ENCODE data around the gene QRICH2.
"Not testable (repeated sequence)": the region's sequence is repeated elsewhere in the genome, so short reads cannot be mapped to it uniquely, and the experiment has no call there.

Gene QRICH2

GRCh38 chr17:76234354-76234679, 73.8 kb downstream of the QRICH2 start:
- Histone ChIP-seq H3K4me3 (ENCODE audit: low read length, poor library complexity, severe bottlenecking) (no peak overlapping the region), H3K4me2 (ENCODE audit: low read depth, low read length, poor library complexity, severe bottlenecking) (no peak overlapping the region), H3K36me3 (ENCODE audit: insufficient read depth, low read length) (no peaks in the 10 kb centered on the region), H3K9ac (ENCODE audit: low read depth, low read length, poor library complexity, severe bottlenecking) (no peak overlapping the region), H3K79me2 (ENCODE audit: insufficient read depth, low read length) (no peaks in the 10 kb centered on the region), H3K9me2 (replicated peaks; ENCODE audit: low read depth, low read length) (no peaks in the 10 kb centered on the region), H3K27me3 (ENCODE audit: insufficient read depth, low read length, poor library complexity, severe bottlenecking) (no peaks in the 10 kb centered on the region), H2AFZ (ENCODE audit: low read length) (no peak overlapping the region), H3K4me1 (ENCODE audit: insufficient read depth, low read length, poor library complexity, severe bottlenecking) (no peaks in the 10 kb centered on the region), H3F3A (ENCODE audit: low read depth) (no peaks in the 10 kb centered on the region), H3K9me3 (ENCODE audit: insufficient read depth, low read depth, low read length) (no peaks in the 10 kb centered on the region), H4K20me1 (ENCODE audit: insufficient read depth, low read length, poor library complexity, severe bottlenecking) (no peaks in the 10 kb centered on the region)
- TF ChIP-seq CTCF (conservative IDR thresholded peaks at IDR 0.05; ENCODE audit: low read length) (no peak), EZH2phosphoT487 (IDR thresholded peaks at IDR 0.05; ENCODE audit: borderline replicate concordance) (no peak)

- Histone ChIP-seq H3K4me2 (ENCODE audit: low read depth, low read length, poor library complexity, severe bottlenecking) (no peak overlapping the region), H3K36me3 (ENCODE audit: insufficient read depth, low read length) (no peaks in the 10 kb centered on the region), H3K9me3 (ENCODE audit: insufficient read depth, low read depth, low read length) (no peaks in the 10 kb centered on the region), H3K4me1 (ENCODE audit: insufficient read depth, low read length, poor library complexity, severe bottlenecking) (no peaks in the 10 kb centered on the region), H3K9me2 (replicated peaks; ENCODE audit: low read depth, low read length) (no peaks in the 10 kb centered on the region), H2AFZ (ENCODE audit: low read length) (no peak overlapping the region), H3K79me2 (ENCODE audit: insufficient read depth, low read length) (no peaks in the 10 kb centered on the region), H3F3A (ENCODE audit: low read depth) (no peaks in the 10 kb centered on the region), H3K4me3 (ENCODE audit: low read length, poor library complexity, severe bottlenecking) (no peak overlapping the region), H3K27me3 (ENCODE audit: insufficient read depth, low read length, poor library complexity, severe bottlenecking) (no peaks in the 10 kb centered on the region), H3K9ac (ENCODE audit: low read depth, low read length, poor library complexity, severe bottlenecking) (no peak overlapping the region), H4K20me1 (ENCODE audit: insufficient read depth, low read length, poor library complexity, severe bottlenecking) (no peaks in the 10 kb centered on the region)
- TF ChIP-seq CTCF (conservative IDR thresholded peaks at IDR 0.05; ENCODE audit: low read length) (no peak), EZH2phosphoT487 (IDR thresholded peaks at IDR 0.05; ENCODE audit: borderline replicate concordance) (no peak)
Observed at GRCh38 chr17:76233588-76234353, 74.3 kb downstream of the QRICH2 start.

- Histone ChIP-seq H3F3A (ENCODE audit: low read depth) (no peaks in the 10 kb centered on the region), H3K9me3 (ENCODE audit: insufficient read depth, low read depth, low read length) (no peaks in the 10 kb centered on the region), H2AFZ (ENCODE audit: low read length) (no peak overlapping the region), H3K36me3 (ENCODE audit: insufficient read depth, low read length) (no peaks in the 10 kb centered on the region), H3K4me3 (ENCODE audit: low read length, poor library complexity, severe bottlenecking) (no peak overlapping the region), H3K79me2 (ENCODE audit: insufficient read depth, low read length) (no peaks in the 10 kb centered on the region), H3K9ac (ENCODE audit: low read depth, low read length, poor library complexity, severe bottlenecking) (no peak overlapping the region), H3K4me1 (ENCODE audit: insufficient read depth, low read length, poor library complexity, severe bottlenecking) (no peaks in the 10 kb centered on the region), H3K4me2 (ENCODE audit: low read depth, low read length, poor library complexity, severe bottlenecking) (no peak overlapping the region), H3K9me2 (replicated peaks; ENCODE audit: low read depth, low read length) (no peaks in the 10 kb centered on the region), H4K20me1 (ENCODE audit: insufficient read depth, low read length, poor library complexity, severe bottlenecking) (no peaks in the 10 kb centered on the region), H3K27me3 (ENCODE audit: insufficient read depth, low read length, poor library complexity, severe bottlenecking) (no peaks in the 10 kb centered on the region)
- TF ChIP-seq EZH2phosphoT487 (IDR thresholded peaks at IDR 0.05; ENCODE audit: borderline replicate concordance), result no peak
- no peak for TF ChIP-seq CTCF (conservative IDR thresholded peaks at IDR 0.05; ENCODE audit: low read length)
Observed at GRCh38 chr17:76232342-76232741, 75.7 kb downstream of the QRICH2 start.

- H3F3A ChIP-seq (ENCODE audit: low read depth); H3K9me2 ChIP-seq (replicated peaks; ENCODE audit: low read depth, low read length); H3K4me3 ChIP-seq (ENCODE audit: low read length, poor library complexity, severe bottlenecking); H3K27me3 ChIP-seq (ENCODE audit: insufficient read depth, low read length, poor library complexity, severe bottlenecking); H3K79me2 ChIP-seq (ENCODE audit: insufficient read depth, low read length); H3K36me3 ChIP-seq (ENCODE audit: insufficient read depth, low read length); H3K9ac ChIP-seq (ENCODE audit: low read depth, low read length, poor library complexity, severe bottlenecking); H4K20me1 ChIP-seq (ENCODE audit: insufficient read depth, low read length, poor library complexity, severe bottlenecking); H3K4me1 ChIP-seq (ENCODE audit: insufficient read depth, low read length, poor library complexity, severe bottlenecking); H3K9me3 ChIP-seq (ENCODE audit: insufficient read depth, low read depth, low read length); H3K4me2 ChIP-seq (ENCODE audit: low read depth, low read length, poor library complexity, severe bottlenecking); H2AFZ ChIP-seq (ENCODE audit: low read length): not testable (repeated sequence)
Observed at GRCh38 chr17:76226749-76227148, 81.3 kb downstream of the QRICH2 start.

- not testable (repeated sequence) for H4K20me1 ChIP-seq (ENCODE audit: insufficient read depth, low read length, poor library complexity, severe bottlenecking); H3K4me1 ChIP-seq (ENCODE audit: insufficient read depth, low read length, poor library complexity, severe bottlenecking); H3K4me3 ChIP-seq (ENCODE audit: low read length, poor library complexity, severe bottlenecking); H3K36me3 ChIP-seq (ENCODE audit: insufficient read depth, low read length); H3K9ac ChIP-seq (ENCODE audit: low read depth, low read length, poor library complexity, severe bottlenecking); H3K9me2 ChIP-seq (replicated peaks; ENCODE audit: low read depth, low read length); H3K4me2 ChIP-seq (ENCODE audit: low read depth, low read length, poor library complexity, severe bottlenecking); H3F3A ChIP-seq (ENCODE audit: low read depth); H3K9me3 ChIP-seq (ENCODE audit: insufficient read depth, low read depth, low read length); H3K27me3 ChIP-seq (ENCODE audit: insufficient read depth, low read length, poor library complexity, severe bottlenecking); H2AFZ ChIP-seq (ENCODE audit: low read length); H3K79me2 ChIP-seq (ENCODE audit: insufficient read depth, low read length)
Observed at GRCh38 chr17:76225373-76226086, 82.5 kb downstream of the QRICH2 start.
